Suppressor macrophage treated with lipopolysaccharide for 4 hours (primary cell): ENCODE results near the gene DCAF7.

Source experiments
- DNase-seq: peaks from one replicate; pipeline ENCODE4 v3.0.0-alpha.2; 2020

Gene DCAF7

GRCh38 chr17:63546308-63547082 is 3.8 kb upstream of the DCAF7 start:
- no peak for DNase-seq

- DNase-seq: no peak
These were observed 3.2 kb upstream of the DCAF7 start for GRCh38 chr17:63547083-63547523.

- DNase-seq: no peak
These were observed 860 bp upstream of the DCAF7 start for GRCh38 chr17:63549289-63549945.

GRCh38 chr17:63550817-63551639 is 751 bp downstream of the DCAF7 start:
- DNase-seq: peak; percentile 56

- DNase-seq: no peak
These were observed 1.9 kb downstream of the DCAF7 start for GRCh38 chr17:63552211-63552610.

- DNase-seq: peak; percentile 23
These were observed 5.4 kb downstream of the DCAF7 start for GRCh38 chr17:63555500-63556156.

- no peak for DNase-seq
These were observed 7.1 kb downstream of the DCAF7 start for GRCh38 chr17:63557416-63557815.

GRCh38 chr17:63558441-63558840 is 8.2 kb downstream of the DCAF7 start:
- DNase-seq: no peak

GRCh38 chr17:63561819-63562218 is 11.5 kb downstream of the DCAF7 start:
- DNase-seq: no peak

GRCh38 chr17:63563339-63563738 is 13.1 kb downstream of the DCAF7 start:
- DNase-seq: no peak

- no peak for DNase-seq
These were observed 14.3 kb downstream of the DCAF7 start for GRCh38 chr17:63564562-63564961.

- no peak for DNase-seq
These were observed 17.0 kb downstream of the DCAF7 start for GRCh38 chr17:63567229-63567628.

- DNase-seq: no peak
These were observed 18.3 kb downstream of the DCAF7 start for GRCh38 chr17:63568563-63568962.

GRCh38 chr17:63571632-63572310 is 21.5 kb downstream of the DCAF7 start:
- DNase-seq: peak; percentile 40

GRCh38 chr17:63573634-63574033 is 23.4 kb downstream of the DCAF7 start:
- DNase-seq: no peak

GRCh38 chr17:63578027-63578768 is 27.9 kb downstream of the DCAF7 start:
- no peak for DNase-seq

GRCh38 chr17:63578769-63579111 is 28.5 kb downstream of the DCAF7 start:
- DNase-seq: no peak

- DNase-seq: no peak
These were observed 29.4 kb downstream of the DCAF7 start for GRCh38 chr17:63579633-63580032.

GRCh38 chr17:63587770-63588169 is 37.5 kb downstream of the DCAF7 start:
- no peak for DNase-seq

- DNase-seq: no peak
These were observed 38.5 kb downstream of the DCAF7 start for GRCh38 chr17:63588797-63589196.

GRCh38 chr17:63589646-63590045 is 39.4 kb downstream of the DCAF7 start:
- no peak for DNase-seq

- no peak for DNase-seq
These were observed 42.5 kb downstream of the DCAF7 start for GRCh38 chr17:63592797-63593196.
